Endodermal cell (in vitro differentiated cells): Measurements from ENCODE around the gene FAT1. TPM values are rescaled to one million over a fixed set of nuclear protein-coding genes. Genes with fewer than 3 reads are reported as not detected.

Experiments used
- DNase-seq: peaks from one replicate; pipeline ENCODE4 v3.0.0-alpha.2; 2017
- H3K27ac ChIP-seq: 2 replicates; pipeline ENCODE4 v1.5.1; 2013; ENCODE audit warnings: mild to moderate bottlenecking, low read depth, low read length, moderate library complexity
- H3K27me3 ChIP-seq: 2 replicates; pipeline ENCODE4 v1.6.1; 2013; ENCODE audit warnings: mild to moderate bottlenecking, low read length, moderate library complexity; ENCODE audit not compliant: insufficient read depth, control insufficient read depth, poor library complexity, severe bottlenecking
- H3K36me3 ChIP-seq: 2 replicates; pipeline ENCODE4 v1.7.0; 2013; ENCODE audit warnings: mild to moderate bottlenecking, low read length, moderate library complexity; ENCODE audit not compliant: control insufficient read depth, insufficient read depth
- H3K4me1 ChIP-seq: one replicate; pipeline ENCODE4 v1.7.0; 2013; ENCODE audit warnings: low read length; ENCODE audit not compliant: control insufficient read depth, insufficient read depth
- H3K4me3 ChIP-seq: 2 replicates; pipeline ENCODE4 v1.5.1; 2013; ENCODE audit warnings: mild to moderate bottlenecking, low read length, moderate library complexity
- H3K9ac ChIP-seq: 2 replicates; pipeline ENCODE4 v1.6.1; 2013; ENCODE audit warnings: mild to moderate bottlenecking, low read length, moderate library complexity; ENCODE audit not compliant: poor library complexity, severe bottlenecking; ENCODE audit errors: extremely low read depth
- H3K9me3 ChIP-seq: 2 replicates; pipeline ENCODE4 v1.6.1; 2013; ENCODE audit warnings: mild to moderate bottlenecking, low read length, moderate library complexity; ENCODE audit not compliant: control insufficient read depth
- H3K27ac Mint-ChIP-seq: 2 replicates; pipeline ENCODE4 v1.8.0; 2020; ENCODE audit warnings: mixed read lengths
- H3K27me3 Mint-ChIP-seq: 2 replicates; pipeline ENCODE4 v1.8.0; 2021; ENCODE audit warnings: mild to moderate bottlenecking, mixed read lengths; ENCODE audit not compliant: insufficient read depth
- H3K36me3 Mint-ChIP-seq: 2 replicates; pipeline ENCODE4 v1.8.0; 2020; ENCODE audit warnings: low read depth, mixed read lengths
- H3K4me1 Mint-ChIP-seq: 2 replicates; pipeline ENCODE4 v1.8.0; 2020; ENCODE audit warnings: mixed read lengths
- H3K4me3 Mint-ChIP-seq: 2 replicates; pipeline ENCODE4 v1.8.0; 2020; ENCODE audit warnings: mild to moderate bottlenecking, moderate library complexity, mixed read lengths
- H3K9me3 Mint-ChIP-seq: 2 replicates; pipeline ENCODE4 v1.8.0; 2020; ENCODE audit warnings: mild to moderate bottlenecking, mixed read lengths
- CTCF ChIP-seq: fragments of 200-600 bp; sonication (generic); conservative IDR thresholded peaks from 2 replicates; pipeline ENCODE4 v1.5.0; 2021; ENCODE audit warnings: antibody characterized with exemption, mild to moderate bottlenecking
- WGBS, 2 experiments: methylation state at CpG; one replicate each; pipeline versions ENCODE4 v1.1.5 to v1.1.7; 2013; ENCODE audit warnings: missing lambda C conversion rate in 2 of 2, mixed read lengths in 1 of 2; ENCODE audit not compliant: insufficient coverage in 1 of 2, insufficient read length in 1 of 2; 5-methylcytosine and 5-hydroxymethylcytosine counted together
- total RNA-seq, 2 donors: library from RNA; stranded (reverse); fragmentation: NEBNext Ultra II Directional in 1 of 2; extraction: Animal tissue kit (Norgen Biotek cat#: 25700) in 1 of 2; gene quantifications; 2 replicates in 1 of 2; 3 replicates in 1 of 2; pipeline ENCODE4 v1.2.1, GENCODE V29; 2021

Gene FAT1
- total RNA-seq, 2 donors from 2014 or later: 66.6 to 77.8 TPM

GRCh38 chr4:186587416-186588018 lies 136.1 kb downstream of the FAT1 start:
- Histone ChIP-seq H3K27me3 (no peaks in the 10 kb centered on the region), H3K9me3 (peaks cover 11% of the 10 kb centered on the region), H3K4me3 (no peak overlapping the region), H3K36me3 (peaks cover 41% of the 10 kb centered on the region), H3K27ac (no peak overlapping the region), H3K9ac (no peak overlapping the region), H3K4me1 (no peaks in the 10 kb centered on the region)
- H3K27me3 Mint-ChIP-seq: peaks cover 3% of the 10 kb centered on the region
- H3K4me3 Mint-ChIP-seq: no peak overlapping the region
- 54 to 80% methylated on average over 1 to 4 of the region's 4 CpGs for WGBS, 2 experiments
- DNase-seq: peak; percentile 87
- H3K27ac Mint-ChIP-seq: no peak overlapping the region
- H3K36me3 Mint-ChIP-seq: peaks cover 27% of the 10 kb centered on the region
- H3K4me1 Mint-ChIP-seq: peaks cover 12% of the 10 kb centered on the region
- peak; percentile 97 for TF ChIP-seq CTCF
- H3K9me3 Mint-ChIP-seq: peaks cover 5% of the 10 kb centered on the region

- no peak for TF ChIP-seq CTCF
- no peak overlapping the region for H3K4me3 ChIP-seq
- Mint-ChIP-seq H3K36me3 (peaks cover 38% of the 10 kb centered on the region), H3K27me3 (no peaks in the 10 kb centered on the region), H3K9me3 (peaks cover 17% of the 10 kb centered on the region), H3K4me1 (peaks cover 10% of the 10 kb centered on the region), H3K27ac (no peak overlapping the region), H3K4me3 (no peak overlapping the region)
- no peak for DNase-seq
- peaks cover 17% of the 10 kb centered on the region for H3K9me3 ChIP-seq
- H3K4me1 ChIP-seq: no peaks in the 10 kb centered on the region
- peaks cover 44% of the 10 kb centered on the region for H3K36me3 ChIP-seq
- no peaks in the 10 kb centered on the region for H3K27me3 ChIP-seq
- 89 to 90% methylated on average over 8 of the region's 8 CpGs for WGBS, 2 experiments
- H3K27ac ChIP-seq: no peak overlapping the region
- no peak overlapping the region for H3K9ac ChIP-seq
Measured at GRCh38 chr4:186586205-186586604, 137.5 kb downstream of the FAT1 start.

GRCh38 chr4:186584912-186585311 lies 138.7 kb downstream of the FAT1 start:
- DNase-seq: no peak
- 93 to 95% methylated on average over 5 to 6 of the region's 6 CpGs for WGBS, 2 experiments
- no peaks in the 10 kb centered on the region for H3K4me1 Mint-ChIP-seq
- TF ChIP-seq CTCF: no peak
- no peak overlapping the region for H3K27ac Mint-ChIP-seq
- H3K27me3 Mint-ChIP-seq: no peaks in the 10 kb centered on the region
- H3K4me3 Mint-ChIP-seq: no peak overlapping the region
- Histone ChIP-seq H3K36me3 (peaks cover 44% of the 10 kb centered on the region), H3K4me3 (no peak overlapping the region), H3K27me3 (no peaks in the 10 kb centered on the region), H3K9me3 (peaks cover 17% of the 10 kb centered on the region), H3K27ac (no peak overlapping the region), H3K4me1 (no peaks in the 10 kb centered on the region), H3K9ac (no peak overlapping the region)
- peaks cover 38% of the 10 kb centered on the region for H3K36me3 Mint-ChIP-seq
- H3K9me3 Mint-ChIP-seq: peaks cover 18% of the 10 kb centered on the region
